ENCODE results near the gene UVSSA.

- no peak for TF ChIP-seq CTCF (IDR thresholded peaks at IDR 0.05 in 4 of 5, conservative IDR thresholded peaks at IDR 0.05 in 1 of 5)
- no peak for TF ChIP-seq POLR2A (IDR thresholded peaks at IDR 0.05)
Measured at GRCh38 chr4:1409491-1410425, 62.8 kb downstream of the UVSSA start.

All from gastrocnemius medialis (tissue), 4 donors.